IPS-18c (cell line): ENCODE results near the gene FOXP1.
A peak's percentile ranks its signal among the peaks of the same experiment; 100 is the strongest.

Experiments
- H3K4me3 ChIP-seq: 2 replicates; pipeline ENCODE4 v1.7.0; 2013; ENCODE audit warnings: low read depth, mild to moderate bottlenecking, low read length, moderate library complexity; ENCODE audit not compliant: insufficient read depth
- H3K9me3 ChIP-seq: one replicate; pipeline ENCODE4 v1.6.1; 2013; ENCODE audit warnings: mild to moderate bottlenecking, low read length, moderate library complexity; ENCODE audit not compliant: control insufficient read depth, insufficient read depth

The FOXP1 gene

DNA sequence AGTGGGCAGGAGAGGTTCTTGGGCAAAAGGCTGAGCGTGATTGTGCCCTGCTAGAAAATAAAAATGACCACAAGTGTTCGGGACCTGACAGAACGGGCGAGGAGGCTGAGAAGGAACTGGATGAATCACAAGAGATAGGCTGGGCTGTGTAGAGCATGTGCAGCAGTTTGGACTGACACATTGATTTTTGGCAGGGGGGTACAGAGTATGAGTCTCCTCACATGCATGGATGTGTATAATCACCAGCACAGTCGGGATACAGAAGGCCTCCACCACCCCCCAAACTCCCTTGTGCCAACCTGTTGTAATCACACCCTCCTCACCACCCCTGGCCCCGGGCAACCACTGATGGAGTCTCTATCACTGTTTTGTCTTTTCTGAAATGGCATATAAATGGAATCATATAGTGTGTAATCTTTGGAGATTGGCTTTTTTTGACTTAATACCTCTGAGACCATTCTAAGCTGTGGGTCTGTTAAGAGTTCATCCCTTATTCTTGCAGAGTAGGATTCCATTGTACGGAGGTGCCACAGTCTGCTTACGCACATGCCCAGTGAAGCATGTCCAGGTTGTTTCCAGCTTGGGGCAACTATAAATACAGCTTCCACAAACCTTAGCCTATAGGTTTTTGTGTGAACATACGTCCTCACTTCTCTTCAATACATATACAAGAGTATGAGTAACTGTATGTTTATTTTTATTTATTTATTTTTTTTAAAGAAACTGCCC, 438.8 kb downstream of the FOXP1 start:
- Histone ChIP-seq H3K4me3 (no peak overlapping the region), H3K9me3 (no peaks in the 10 kb centered on the region)

DNA sequence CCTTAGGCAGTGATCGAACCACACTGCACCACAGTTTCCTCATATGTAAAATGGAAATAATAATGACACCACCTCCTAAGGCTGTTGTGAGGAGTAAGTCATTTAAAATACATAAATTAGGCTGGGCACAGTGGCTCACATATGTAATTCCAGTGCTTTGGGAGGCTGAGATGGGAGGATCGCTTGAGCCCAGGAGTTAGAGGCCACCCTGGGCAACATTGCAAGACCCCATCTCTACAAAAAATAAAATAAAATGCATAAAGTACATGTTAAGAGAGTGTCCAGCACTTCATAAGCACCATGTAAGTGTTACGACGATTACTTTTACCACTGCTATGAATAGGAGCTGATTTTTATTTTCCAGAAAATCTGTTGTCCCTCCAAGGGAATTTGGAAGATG, 440.0 kb downstream of the FOXP1 start:
- Histone ChIP-seq H3K9me3 (no peaks in the 10 kb centered on the region), H3K4me3 (no peak overlapping the region)

DNA sequence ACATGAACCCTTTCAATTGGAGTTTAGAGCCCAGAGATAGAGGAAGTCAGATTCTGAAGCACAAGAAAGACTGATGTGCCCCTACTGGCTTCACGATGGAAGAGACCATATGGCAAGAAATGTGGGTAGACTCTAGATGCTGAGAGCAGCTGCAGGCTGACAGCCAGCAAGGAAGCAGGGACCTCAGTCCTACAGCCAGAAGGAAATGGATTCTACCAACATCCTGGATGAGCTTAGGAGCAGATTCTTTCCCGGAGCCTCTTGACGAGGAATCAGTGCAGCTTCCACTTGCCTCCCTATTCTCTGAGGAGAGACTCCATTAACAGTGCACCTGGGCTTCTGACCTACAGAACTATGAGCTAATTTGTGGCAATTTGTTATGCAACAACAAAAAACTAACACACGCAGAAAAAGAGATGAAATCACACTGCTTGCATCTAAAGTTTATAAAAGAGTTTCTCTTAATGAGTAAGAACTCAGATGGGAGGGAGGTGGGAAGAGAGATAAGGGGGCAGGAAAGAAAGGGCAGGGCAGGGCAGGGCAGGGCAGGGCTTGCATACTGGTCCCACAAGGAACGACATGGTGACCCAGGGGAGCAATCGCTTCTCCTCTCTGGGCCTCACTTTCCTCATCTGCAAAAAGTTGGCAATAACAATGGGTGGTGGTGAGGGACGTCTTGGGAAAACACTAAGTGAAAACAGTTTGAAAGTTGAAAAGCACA, 440.9 kb downstream of the FOXP1 start:
- no peaks in the 10 kb centered on the region for H3K9me3 ChIP-seq
- no peak overlapping the region for H3K4me3 ChIP-seq

DNA sequence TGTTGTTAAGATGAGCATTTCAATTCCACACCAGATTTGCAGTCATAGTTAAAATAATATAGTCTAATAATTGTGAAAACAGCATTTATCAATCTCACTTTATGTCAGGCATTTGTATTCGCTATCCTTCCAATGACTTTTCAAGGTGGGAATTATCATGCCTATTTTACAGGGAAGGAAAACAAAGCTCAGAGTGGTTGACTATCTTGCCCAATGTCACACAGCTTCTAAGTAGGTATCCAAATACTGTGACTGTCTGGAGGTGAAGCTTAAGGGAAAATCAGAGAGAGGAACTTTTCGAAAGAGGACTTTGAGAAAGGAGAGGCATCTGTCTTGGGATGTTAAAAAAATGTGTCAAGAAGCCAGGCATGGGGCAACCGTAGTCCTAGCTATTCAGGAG, 443.1 kb downstream of the FOXP1 start:
- no peaks in the 10 kb centered on the region for H3K9me3 ChIP-seq

DNA sequence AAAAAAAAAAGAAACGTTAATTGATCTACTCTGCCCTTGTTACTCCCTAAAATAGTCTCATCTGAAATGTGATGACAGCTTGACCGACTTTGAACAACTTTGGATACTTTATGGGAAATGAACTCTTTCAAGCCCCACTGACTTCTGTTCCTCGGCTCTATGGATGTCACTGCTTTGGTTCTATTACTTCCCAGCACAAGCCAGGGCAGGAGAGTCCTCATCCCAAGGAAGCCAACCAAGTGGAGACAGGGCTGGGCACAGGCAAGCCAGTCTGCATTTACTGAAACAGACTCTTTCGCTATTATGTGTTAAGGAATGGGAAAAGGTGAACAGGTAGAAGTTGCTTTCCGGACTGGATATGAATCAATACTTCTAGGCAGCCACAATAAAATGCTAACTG, 444.0 kb downstream of the FOXP1 start:
- Histone ChIP-seq H3K4me3 (no peak overlapping the region), H3K9me3 (no peaks in the 10 kb centered on the region)

More for the DNA sequence above, 443.1 kb downstream of the FOXP1 start:
- H3K4me3 ChIP-seq = no peak overlapping the region

DNA sequence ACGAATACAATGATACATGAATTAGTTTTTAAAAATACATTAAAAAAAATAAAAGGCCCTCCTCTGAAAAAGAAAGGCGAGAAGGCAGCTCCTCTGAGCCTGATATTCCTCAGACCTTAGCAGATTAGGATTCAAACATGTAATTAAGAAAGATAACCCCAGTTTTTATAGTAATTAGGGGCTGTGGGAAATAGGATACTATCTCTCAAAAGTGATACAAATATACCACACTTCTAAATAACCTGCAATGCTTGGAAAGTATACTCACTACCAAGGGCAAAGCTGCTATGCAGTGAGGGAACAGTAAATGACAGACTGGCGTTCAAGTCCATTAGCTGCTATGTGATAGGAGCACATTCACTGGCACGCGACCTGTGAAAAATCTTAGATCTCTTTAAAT, 445.1 kb downstream of the FOXP1 start:
- no peak overlapping the region for H3K4me3 ChIP-seq
- no peaks in the 10 kb centered on the region for H3K9me3 ChIP-seq

DNA sequence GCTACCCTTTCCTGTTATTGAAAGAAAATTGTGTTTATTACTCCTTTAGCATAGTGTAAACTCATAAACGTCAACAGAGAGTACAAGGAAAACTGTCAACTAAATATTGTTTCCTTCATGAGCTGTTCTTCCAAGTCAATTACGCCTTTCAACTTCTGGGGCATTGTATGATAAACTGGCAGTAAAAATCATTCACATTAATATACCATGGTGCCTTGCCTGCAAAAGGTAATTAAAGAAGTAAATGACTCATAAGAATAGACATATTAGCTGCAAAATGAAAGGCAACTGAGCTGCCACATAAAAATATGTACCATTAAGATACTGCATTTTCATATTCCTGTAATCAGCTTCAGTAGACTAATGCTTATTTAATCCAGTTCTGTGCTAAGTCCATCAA, 447.3 kb downstream of the FOXP1 start:
- Histone ChIP-seq H3K9me3 (no peaks in the 10 kb centered on the region), H3K4me3 (no peak overlapping the region)

DNA sequence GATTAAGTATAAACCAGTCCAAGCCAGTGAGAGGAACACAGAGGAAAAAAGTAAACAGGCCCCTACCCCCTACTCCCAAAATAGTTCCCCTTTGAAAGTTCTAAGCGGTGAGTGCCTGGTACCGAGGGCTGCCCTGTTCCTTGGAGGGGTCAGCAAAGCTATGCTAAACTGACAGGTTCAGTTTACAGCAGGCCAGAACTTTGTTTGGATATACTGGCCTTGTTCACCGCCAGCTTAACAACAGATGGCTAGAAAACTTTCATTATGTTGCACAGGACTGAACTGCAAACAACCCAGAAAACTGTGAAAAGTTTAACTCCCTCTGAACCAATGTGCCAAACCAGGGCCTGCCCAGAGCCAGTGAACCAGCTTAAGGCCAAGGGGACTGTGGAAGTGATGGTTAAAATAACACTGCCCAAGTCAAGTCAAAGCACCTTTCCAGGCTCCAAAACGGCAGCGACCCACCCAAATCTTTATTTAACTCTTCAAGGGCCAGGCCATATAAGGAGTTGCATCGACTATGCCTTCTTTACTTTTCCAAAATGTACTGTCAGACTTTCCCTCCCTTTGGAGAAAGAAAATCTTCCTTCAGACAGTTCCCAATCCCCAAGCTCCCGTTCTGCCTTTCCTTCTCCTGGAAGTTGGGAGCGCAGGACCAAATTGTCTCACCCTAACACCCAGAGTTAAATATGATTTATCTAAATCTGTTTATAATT, 448.0 kb downstream of the FOXP1 start:
- Histone ChIP-seq H3K4me3 (no peak overlapping the region), H3K9me3 (no peaks in the 10 kb centered on the region)

DNA sequence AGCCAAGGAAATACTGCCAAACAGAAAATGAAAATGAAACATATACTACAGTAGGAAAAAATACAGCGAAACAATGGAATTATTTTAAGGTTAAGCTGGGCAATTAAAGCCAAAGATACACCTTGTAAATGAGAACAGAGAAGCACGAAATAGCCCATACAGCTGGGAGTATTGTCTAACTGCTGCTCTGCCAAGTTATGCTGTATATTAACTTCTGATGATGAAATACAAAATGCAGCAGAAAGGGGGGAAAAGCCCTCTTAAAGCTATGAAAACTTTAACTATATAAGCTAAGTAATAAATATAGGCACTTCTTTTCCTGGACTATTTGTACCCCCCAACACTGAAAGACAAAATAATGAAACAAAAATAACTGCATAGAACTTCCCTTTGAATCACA, 449.0 kb downstream of the FOXP1 start:
- Histone ChIP-seq H3K4me3 (no peak overlapping the region), H3K9me3 (no peaks in the 10 kb centered on the region)

DNA sequence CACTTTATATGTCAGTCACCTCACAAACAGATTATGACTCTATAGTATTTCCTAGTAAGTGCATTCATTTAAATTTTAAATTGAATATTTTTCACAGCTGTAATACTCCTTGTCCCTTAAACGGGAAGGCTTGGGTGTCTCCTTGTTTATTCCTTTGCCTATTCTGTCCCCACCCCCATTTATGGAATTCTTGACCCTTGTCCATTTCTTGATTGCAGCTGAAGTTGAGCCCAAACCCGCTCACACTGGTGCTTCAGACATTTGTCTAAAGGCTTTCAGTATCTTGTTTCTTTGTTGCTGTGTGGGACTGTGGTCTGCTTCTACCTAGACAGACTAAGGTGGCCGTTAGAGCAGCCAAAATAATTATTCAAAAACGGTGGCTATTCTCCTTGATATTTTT, 449.7 kb downstream of the FOXP1 start:
- Histone ChIP-seq H3K9me3 (no peaks in the 10 kb centered on the region), H3K4me3 (no peak overlapping the region)

DNA sequence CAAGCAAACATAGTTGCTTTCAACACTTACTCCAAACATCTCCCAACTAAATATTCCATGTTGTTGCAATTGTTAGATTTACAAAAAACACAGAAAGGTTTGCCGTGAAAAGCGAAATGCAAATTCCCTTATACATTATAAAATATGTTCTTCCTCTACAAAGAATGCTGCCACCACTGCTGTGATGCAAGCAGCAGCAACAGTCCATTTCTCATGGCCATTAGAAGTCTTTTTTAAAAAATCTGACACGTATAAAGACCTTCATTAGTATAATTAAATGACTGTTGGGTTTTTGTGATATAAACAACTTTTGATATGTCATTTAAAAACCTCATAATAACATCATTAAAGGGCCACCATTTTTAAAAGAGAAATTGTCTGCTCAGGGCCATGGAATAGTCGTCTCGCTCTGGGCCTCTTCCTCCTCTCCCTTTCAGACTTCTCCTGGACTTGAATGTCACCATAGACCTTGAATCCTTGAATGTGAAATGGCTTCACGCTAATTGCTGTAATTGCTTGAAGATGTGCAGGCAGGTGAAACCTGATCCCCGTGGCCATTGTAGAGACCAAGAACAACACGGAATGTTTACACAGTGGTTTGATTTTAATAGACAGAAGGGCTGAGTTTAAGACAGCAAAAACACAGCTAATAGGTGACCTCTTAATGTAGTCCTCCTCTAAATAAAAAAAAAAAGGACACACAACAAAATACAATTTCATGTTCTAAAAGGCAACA, 450.4 kb downstream of the FOXP1 start:
- Histone ChIP-seq H3K9me3 (no peaks in the 10 kb centered on the region), H3K4me3 (no peak overlapping the region)

DNA sequence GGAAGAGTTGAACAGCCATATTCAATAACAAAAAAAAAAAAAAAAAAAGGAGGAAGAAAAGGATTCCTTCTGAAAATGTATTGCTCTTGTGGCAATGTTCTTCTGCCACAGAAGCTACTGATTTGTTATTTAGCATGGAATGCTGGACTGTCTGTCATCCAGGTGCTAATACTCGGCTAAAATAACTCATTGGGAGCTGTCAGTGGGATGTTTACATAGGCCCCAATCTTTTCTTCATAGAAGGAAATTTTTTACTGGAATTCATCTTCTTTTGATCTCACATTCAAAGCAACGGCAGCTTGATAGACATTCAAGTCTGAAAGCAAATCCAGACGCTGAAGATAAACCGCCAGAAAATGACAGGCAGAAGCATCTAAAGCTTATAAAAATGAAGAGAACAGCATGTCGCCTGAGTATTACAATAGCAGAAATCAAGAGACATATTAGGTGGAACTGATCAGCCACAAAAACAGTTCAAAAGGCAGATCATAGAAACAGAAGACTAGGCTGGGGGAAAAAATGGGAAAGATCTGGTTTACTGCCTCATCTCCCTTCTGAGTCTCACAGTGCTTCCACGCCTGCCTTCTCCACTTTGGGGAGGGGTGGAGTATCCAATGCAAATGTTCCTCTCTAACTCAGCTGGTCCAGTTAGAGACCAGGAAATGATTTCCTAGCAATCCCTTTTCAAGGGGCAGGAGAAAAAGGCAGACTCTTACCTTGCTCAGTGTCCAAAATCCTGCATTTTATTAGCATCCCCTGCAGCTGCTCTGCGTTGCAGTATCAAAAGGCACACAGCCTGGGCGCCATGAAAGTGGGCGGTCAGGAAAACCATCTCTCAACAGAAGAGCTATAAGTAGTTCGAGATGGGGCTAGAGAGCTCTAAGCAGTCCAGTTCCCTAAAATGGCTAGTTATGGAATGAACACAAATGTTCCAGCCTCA, 451.9 kb downstream of the FOXP1 start:
- Histone ChIP-seq H3K9me3 (no peaks in the 10 kb centered on the region), H3K4me3 (no peak overlapping the region)

DNA sequence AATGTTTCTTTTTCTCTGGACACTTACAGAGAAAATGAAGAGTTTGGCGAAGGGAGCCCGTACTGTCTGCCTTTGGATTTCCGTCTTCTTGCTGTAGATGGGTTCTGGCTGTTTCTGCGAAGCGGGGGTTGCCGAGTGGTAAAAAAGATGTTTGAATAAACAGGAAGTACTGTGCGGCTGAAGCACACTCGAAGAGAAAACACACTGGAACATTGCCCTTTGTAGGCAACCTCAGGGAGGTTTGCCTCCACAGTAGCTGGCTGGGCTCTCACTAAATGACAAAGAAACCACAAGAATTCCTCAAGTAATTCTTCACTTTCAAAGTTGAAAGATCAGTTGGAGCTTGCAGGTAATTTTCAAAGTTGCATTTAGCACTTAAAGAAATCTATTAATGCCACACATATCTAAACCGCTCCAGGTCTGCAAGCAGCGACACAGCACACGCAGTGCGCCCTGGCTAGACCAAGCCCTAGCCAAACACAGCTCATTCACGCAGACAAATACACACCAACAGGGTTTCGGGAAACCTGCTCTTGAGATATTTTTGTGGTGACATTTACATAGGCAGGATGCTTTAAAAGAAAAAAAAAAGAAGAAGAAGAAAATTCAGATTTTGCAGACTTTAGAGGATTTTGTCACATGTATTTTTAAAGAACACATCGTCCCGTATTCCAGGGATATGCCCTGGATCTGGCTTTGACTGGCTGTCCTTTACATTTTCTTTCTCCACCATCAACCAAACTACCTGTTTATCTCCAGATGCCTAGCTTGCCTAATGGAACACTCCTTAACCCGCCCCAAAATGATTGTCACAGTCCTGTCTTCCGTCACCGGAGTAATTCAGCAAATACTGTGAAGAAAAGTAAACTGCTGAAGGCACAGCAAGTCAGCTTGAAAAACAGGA, 452.8 kb downstream of the FOXP1 start:
- Histone ChIP-seq H3K4me3 (peak overlapping the region; percentile 15; the same call in 1 of the 2 replicates), H3K9me3 (no peaks in the 10 kb centered on the region)

DNA sequence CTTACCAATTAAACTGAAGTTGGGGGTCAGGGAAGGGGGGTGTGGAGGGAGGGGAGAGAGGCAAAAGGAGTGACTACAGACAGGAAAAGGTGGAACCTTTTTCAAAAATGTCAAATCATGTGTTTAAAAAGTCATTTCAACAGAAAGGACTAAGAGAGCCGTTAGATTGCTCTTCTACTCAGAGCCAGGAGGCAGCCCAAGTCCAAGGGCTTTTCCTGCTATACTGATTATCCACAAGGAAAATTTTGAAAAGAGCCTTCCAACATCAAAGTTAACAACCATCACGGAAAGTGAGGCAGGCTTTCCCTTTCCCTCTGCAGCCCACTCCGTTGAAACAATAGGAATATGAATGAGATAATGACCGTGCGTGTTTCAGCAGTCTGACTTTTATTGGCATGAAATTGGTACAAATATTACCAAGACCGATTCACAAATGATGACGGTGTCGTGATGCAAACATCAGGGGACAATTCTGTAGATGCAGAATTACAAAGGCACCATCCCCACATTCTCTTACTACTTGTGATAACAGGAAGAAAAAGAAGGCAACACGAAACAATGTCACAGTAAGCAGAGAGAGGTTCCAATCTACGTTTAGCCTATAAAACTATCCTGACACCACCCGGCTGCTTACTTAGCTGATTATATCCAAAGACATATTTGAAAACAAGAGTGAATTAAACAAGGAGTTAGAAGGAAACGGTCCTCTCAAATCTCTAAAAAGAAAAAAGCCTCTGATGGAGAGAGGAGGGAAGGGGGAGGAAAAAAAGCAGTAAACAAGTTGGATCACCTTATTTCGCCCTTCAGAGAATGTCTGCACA, 453.7 kb downstream of the FOXP1 start:
- Histone ChIP-seq H3K4me3 (peak overlapping the region; percentile 24), H3K9me3 (no peaks in the 10 kb centered on the region)

DNA sequence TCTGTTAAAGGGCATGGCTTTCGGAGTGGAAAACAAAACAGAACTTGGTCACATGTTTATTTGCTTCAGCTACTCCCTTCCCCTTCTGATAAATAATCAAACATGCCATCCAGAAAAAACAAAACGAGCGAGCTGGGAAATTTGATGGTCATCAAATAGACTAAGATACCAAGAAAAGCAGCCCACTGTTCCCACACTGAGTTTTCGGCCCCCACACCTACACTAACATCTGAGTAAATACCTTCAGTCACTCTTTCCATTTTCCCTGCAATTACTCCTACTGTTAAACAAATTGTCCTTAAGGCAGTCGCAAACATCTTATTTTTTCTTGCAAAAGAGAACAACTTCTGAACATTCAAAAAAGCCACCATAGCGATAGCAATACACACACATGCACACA, 454.6 kb downstream of the FOXP1 start:
- Histone ChIP-seq H3K4me3 (no peak overlapping the region), H3K9me3 (no peaks in the 10 kb centered on the region)
